Glutamatergic neuron (in vitro differentiated cells): ENCODE measurements around the gene C19orf33. TPM values are rescaled to one million over a fixed set of nuclear protein-coding genes. Genes with fewer than 3 reads are reported as not detected.

ENCODE experiments used
- DNase-seq: peaks from one replicate; pipeline ENCODE4 v3.0.0; 2022
- H3K27ac Mint-ChIP-seq: one replicate; pipeline ENCODE4 v1.8.0; 2020; ENCODE audit warnings: mild to moderate bottlenecking, mixed read lengths, inconsistent platforms; ENCODE audit not compliant: unreplicated experiment
- H3K27me3 Mint-ChIP-seq: one replicate; pipeline ENCODE4 v1.8.0; 2020; ENCODE audit warnings: mild to moderate bottlenecking, moderate library complexity, mixed read lengths, inconsistent platforms; ENCODE audit not compliant: unreplicated experiment
- H3K36me3 Mint-ChIP-seq: one replicate; pipeline ENCODE4 v1.8.0; 2020; ENCODE audit warnings: mild to moderate bottlenecking, mixed read lengths, inconsistent platforms; ENCODE audit not compliant: unreplicated experiment
- H3K4me1 Mint-ChIP-seq: one replicate; pipeline ENCODE4 v1.8.0; 2020; ENCODE audit warnings: mild to moderate bottlenecking, low read depth, mixed read lengths, inconsistent platforms; ENCODE audit not compliant: unreplicated experiment
- H3K4me3 Mint-ChIP-seq: one replicate; pipeline ENCODE4 v1.8.0; 2020; ENCODE audit warnings: mild to moderate bottlenecking, mixed read lengths, inconsistent platforms; ENCODE audit not compliant: unreplicated experiment
- H3K9me3 Mint-ChIP-seq: one replicate; pipeline ENCODE4 v1.8.0; 2020; ENCODE audit warnings: mild to moderate bottlenecking, moderate library complexity, mixed read lengths, inconsistent platforms; ENCODE audit not compliant: unreplicated experiment
- total RNA-seq: library from RNA; stranded (reverse); fragmentation: NEBNext Ultra II Directional; extraction: Animal tissue kit (Norgen Biotek cat#: 25700); gene quantifications from one replicate; pipeline ENCODE4 v1.2.1, GENCODE V29; 2021; ENCODE audit not compliant: unreplicated experiment
- TF ChIP-seq, protein P1 (sequence below): fragments of 200-600 bp; sonication (generic); IDR thresholded peaks from one replicate; pipeline ENCODE4 v1.5.0; 2021; ENCODE audit not compliant: partially characterized antibody, unreplicated experiment

The C19orf33 gene
- total RNA-seq, 1 donor from 2014 or later: 1.1 TPM

DNA sequence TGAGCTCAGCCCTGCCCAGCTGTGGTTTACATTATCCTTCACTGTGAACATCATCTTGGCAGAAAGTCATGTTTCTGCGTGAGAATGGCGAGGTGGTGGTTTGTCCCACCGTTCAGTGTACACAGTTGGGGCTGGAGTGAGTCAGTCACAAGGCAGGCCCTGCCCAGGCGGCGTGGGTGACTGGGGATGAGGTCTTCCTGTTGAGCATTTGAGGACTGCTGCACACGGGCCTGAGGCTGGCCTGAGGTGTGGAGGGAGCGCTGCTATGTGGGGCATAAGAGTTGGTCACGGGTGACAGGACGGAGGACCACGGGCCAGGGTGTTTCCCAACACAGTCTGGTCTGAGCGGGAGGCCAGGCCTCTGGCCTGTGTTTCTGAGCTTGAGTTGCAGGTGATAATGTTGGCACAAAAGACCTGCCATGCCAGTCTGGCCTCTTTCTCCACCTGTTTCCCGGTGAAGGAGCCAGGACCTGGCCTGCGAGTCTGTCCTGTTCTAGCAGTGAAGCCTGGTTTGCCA lies 13.4 kb upstream of the C19orf33 start:
- H3K27ac Mint-ChIP-seq: no peak overlapping the region
- H3K9me3 Mint-ChIP-seq: peaks cover 2% of the 10 kb centered on the region
- H3K4me1 Mint-ChIP-seq: peaks cover 25% of the 10 kb centered on the region
- H3K4me3 Mint-ChIP-seq: no peak overlapping the region
- peaks cover 2% of the 10 kb centered on the region for H3K27me3 Mint-ChIP-seq
- no peak for DNase-seq
- no peaks in the 10 kb centered on the region for H3K36me3 Mint-ChIP-seq
- TF ChIP-seq, protein P1, sequence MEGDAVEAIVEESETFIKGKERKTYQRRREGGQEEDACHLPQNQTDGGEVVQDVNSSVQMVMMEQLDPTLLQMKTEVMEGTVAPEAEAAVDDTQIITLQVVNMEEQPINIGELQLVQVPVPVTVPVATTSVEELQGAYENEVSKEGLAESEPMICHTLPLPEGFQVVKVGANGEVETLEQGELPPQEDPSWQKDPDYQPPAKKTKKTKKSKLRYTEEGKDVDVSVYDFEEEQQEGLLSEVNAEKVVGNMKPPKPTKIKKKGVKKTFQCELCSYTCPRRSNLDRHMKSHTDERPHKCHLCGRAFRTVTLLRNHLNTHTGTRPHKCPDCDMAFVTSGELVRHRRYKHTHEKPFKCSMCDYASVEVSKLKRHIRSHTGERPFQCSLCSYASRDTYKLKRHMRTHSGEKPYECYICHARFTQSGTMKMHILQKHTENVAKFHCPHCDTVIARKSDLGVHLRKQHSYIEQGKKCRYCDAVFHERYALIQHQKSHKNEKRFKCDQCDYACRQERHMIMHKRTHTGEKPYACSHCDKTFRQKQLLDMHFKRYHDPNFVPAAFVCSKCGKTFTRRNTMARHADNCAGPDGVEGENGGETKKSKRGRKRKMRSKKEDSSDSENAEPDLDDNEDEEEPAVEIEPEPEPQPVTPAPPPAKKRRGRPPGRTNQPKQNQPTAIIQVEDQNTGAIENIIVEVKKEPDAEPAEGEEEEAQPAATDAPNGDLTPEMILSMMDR: no peak

DNA sequence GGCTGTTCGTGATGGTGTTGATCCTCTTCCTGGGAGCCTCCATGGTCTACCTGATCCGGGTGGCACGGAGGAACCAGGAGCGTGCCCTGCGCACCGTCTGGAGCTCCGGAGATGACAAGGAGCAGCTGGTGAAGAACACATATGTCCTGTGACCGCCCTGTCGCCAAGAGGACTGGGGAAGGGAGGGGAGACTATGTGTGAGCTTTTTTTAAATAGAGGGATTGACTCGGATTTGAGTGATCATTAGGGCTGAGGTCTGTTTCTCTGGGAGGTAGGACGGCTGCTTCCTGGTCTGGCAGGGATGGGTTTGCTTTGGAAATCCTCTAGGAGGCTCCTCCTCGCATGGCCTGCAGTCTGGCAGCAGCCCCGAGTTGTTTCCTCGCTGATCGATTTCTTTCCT lies 12.2 kb upstream of the C19orf33 start:
- Mint-ChIP-seq H3K36me3 (no peaks in the 10 kb centered on the region), H3K9me3 (peaks cover 2% of the 10 kb centered on the region), H3K27ac (peak overlapping the region; percentile 24), H3K27me3 (peaks cover 2% of the 10 kb centered on the region), H3K4me3 (peak overlapping the region; percentile 13), H3K4me1 (peaks cover 16% of the 10 kb centered on the region)
- TF ChIP-seq, protein P1: no peak
- no peak for DNase-seq

DNA sequence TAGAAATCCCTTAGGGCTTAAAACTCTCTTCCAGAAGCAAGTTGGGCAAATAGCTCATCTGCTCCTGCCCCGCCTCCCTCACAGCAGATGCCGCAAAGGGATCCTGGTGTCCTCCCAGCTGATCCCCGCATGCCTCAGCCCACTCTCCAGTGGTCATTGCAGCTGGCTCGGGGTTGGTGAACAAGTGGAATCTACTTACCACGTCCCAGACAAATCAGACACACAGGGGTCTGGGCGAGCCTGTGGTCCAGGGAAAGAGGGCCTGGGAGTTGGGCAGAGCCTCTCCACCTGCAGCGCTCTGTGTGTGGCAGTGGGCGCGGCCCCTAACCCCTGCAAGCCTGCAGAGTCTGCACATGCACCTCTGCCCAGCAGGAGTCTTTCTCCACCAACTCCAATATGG lies 10.8 kb upstream of the C19orf33 start:
- H3K4me1 Mint-ChIP-seq: peaks cover 14% of the 10 kb centered on the region
- H3K4me3 Mint-ChIP-seq: peak overlapping the region; percentile 28
- H3K27ac Mint-ChIP-seq: no peak overlapping the region

DNA sequence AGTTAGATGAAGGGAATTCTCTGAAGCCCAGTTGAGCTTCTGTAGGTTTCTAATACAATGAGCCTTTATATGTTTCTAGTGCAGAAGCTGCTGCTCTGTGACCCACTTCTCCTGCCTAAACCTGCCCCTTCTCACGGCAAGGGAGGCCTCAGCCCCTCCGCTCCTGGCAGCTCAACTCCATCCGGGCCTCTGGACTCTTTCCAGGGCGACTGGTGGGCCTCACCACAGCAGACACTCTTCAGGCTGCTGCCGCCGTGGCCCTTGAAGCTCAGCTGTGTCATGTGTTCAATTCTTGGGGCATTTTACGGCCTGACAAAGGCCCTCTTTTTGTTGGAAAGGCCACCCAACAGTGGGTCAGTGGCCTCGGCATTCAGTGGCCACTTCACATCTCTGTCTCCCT lies 10.0 kb upstream of the C19orf33 start:
- Mint-ChIP-seq H3K36me3 (no peaks in the 10 kb centered on the region), H3K27me3 (no peaks in the 10 kb centered on the region), H3K4me1 (peaks cover 17% of the 10 kb centered on the region), H3K27ac (peak overlapping the region; percentile 33), H3K9me3 (peaks cover 3% of the 10 kb centered on the region), H3K4me3 (no peak overlapping the region)
- TF ChIP-seq, protein P1: no peak
- no peak for DNase-seq

More for the DNA sequence above, 10.8 kb upstream of the C19orf33 start:
- DNase-seq: peak; percentile 41
- Mint-ChIP-seq H3K36me3 (no peaks in the 10 kb centered on the region), H3K9me3 (peaks cover 2% of the 10 kb centered on the region), H3K27me3 (no peaks in the 10 kb centered on the region)
- TF ChIP-seq, protein P1: no peak

DNA sequence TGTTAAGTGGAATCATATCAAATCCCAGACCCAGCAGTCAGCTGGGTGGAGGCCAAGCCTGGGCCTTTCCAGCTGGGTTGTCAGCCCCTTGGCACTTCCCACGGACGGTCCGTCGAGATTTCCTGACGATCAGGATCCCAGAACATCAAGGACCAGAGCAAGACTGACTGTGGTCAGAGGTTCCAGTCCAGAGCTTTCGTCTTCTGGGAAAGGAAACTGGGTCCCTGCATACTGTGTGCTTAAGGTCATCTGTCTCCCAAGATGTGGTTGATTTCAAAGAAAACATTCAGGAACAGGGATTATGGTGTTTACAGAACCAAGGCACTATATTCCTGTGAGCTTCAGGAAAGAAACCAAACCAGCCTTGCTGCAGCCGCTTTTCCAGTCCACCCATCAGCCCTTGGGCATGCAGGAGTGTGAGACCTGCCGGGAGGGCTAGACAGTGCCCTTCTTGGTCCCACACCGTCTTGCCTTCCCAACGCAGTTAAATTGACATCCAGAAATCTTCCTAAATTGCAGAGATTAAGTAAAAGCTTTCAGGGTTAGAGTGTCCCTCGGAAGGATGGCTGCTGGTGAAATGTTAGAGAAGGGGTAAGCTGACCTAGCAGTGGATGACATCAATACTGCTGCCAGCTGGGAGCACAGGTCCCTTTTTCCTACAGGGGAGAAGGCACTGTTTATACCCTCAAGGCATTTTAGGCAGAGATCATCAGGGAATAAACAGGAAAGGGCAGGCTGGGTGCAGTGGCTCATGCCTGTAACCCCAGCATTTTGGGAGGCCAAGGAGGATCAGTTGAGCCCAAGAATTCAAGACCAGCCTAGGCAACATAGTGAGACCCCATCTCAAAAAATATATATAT lies 5.0 kb upstream of the C19orf33 start:
- DNase-seq: no peak
- peaks cover 17% of the 10 kb centered on the region for H3K4me1 Mint-ChIP-seq
- H3K36me3 Mint-ChIP-seq: no peaks in the 10 kb centered on the region
- peaks cover 3% of the 10 kb centered on the region for H3K9me3 Mint-ChIP-seq
- H3K27ac Mint-ChIP-seq: peak overlapping the region; percentile 72
- peaks cover 3% of the 10 kb centered on the region for H3K27me3 Mint-ChIP-seq
- TF ChIP-seq, protein P1: no peak
- H3K4me3 Mint-ChIP-seq: no peak overlapping the region
